GM21825 (cell line): ENCODE data around the gene PLD5.
"Not testable (repeated sequence)": the region's sequence is repeated elsewhere in the genome, so short reads cannot be mapped to it uniquely, and the experiment has no call there.

Source experiments
- ATAC-seq: cut with Tn5 transposase; IDR thresholded peaks from one replicate; pipeline ENCODE4 v1.9.1; 2021; ENCODE audit warnings: mild to moderate bottlenecking, moderate library complexity; ENCODE audit not compliant: unreplicated experiment

PLD5 gene

DNA sequence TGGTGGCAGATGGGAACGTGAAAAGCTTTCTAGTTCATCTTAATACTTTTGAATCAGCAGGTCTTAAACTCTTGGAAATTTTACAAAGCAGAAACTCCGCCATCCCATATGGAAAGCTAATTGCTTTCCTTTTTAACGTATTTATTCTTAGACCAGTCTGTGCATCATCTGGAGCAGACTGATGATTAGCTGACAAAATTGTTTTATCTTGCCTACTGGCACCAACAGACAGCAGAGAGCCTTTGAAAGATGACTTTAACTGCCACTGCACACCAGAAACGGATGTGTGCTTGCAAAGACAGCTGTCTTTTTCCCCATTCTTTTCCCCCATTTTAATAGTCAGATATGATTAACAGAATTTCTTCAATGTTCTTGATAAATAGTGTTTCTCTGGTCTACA, 97.0 kb downstream of the PLD5 start:
- ATAC-seq, result no peak

DNA sequence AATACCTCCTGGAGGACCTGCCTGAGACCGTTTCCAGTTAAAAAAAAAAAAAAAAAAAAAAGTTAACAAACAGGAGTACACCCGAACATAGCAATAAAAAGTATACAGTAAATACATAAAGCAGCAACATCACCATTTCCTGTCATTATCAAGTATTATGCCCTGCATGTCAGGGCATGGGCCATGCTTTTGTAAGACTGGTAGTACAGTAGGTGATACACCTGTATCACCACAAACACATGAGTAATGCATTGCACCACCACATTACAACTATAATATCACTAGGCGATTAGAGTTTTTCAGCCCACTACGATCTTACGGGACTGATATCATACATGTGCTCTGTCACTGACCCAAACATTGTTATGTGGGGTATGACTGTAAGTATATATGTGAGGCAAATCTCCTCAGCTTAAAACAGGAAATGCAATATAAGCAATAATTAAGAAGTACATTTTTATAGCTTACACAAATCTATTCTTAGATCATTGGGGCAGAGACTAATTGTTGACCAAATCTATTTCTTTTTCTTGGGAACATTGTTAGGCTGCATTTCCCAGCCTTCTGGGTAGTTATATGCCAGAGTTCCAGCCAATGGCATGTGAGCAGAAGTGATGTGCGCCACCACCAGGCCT, 98.1 kb downstream of the PLD5 start:
- no peak for ATAC-seq

- no peak for ATAC-seq
Measured at GRCh38 chr1:242425232-242425631, 99.3 kb downstream of the PLD5 start.

- no peak for ATAC-seq
Measured at GRCh38 chr1:242416657-242417056, 107.8 kb downstream of the PLD5 start.

DNA sequence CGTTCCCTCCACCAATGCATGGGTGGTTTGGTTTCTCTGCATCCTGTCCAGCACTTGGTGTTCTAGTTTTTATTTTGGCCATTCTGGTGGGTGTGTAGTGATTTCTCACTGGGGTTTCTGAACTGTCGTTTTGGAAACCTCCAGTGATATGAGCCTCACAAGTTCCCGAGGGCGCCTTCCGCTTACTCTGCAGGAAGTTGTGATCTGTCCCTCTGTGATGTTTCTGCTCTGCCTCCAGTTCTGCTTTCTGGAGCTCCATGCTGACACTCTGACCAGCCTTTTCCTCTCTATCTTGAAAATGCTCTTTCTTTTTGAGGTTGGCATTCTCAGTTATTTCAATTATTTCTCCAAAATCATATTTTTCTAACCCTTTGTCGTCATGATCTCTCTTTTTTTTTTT, 111.6 kb downstream of the PLD5 start:
- ATAC-seq, result no peak

GRCh38 chr1:242411901-242412300, 112.6 kb downstream of the PLD5 start:
- ATAC-seq, result no peak

DNA sequence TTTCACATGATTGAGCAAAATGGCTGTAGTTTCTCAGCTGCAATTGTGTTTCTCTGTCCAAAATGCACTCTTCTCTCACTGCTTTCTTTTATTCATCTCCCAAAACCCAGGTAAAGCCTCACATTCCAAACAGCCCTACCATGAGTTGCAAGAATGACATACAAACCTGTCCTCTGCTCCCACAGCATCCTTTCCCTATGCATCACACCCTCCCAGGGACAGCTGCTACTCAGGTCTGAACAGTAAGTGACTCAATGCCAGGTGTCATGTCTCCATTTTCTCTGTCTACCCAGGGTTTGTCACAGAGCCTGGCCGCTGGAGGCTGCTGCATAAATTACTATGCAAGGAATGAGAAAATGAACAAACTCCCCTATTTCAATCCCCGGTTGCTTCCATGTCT, 118.5 kb downstream of the PLD5 start:
- ATAC-seq, result no peak

- no peak for ATAC-seq
Measured at GRCh38 chr1:242404296-242404695, 120.2 kb downstream of the PLD5 start.

GRCh38 chr1:242402956-242403355, 121.5 kb downstream of the PLD5 start:
- no peak for ATAC-seq

DNA sequence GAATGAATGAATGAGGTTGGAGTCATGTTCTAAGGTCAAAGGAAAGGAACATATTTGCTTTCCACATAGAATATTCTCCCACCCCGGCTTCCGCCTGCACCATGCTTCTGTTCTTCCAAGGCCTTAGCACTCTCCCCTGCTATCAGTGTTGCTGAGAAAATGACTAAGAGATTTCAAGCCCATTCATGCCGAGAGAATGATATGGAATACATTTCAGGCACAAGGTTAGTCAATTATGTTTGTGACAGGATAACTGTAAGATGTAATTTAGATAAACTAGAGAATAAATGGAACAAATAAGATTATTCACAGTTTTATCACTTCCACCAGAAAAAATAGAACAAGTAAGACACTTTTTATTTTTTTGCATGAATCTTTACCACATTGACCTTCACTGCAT, 122.6 kb downstream of the PLD5 start:
- ATAC-seq, result no peak

DNA sequence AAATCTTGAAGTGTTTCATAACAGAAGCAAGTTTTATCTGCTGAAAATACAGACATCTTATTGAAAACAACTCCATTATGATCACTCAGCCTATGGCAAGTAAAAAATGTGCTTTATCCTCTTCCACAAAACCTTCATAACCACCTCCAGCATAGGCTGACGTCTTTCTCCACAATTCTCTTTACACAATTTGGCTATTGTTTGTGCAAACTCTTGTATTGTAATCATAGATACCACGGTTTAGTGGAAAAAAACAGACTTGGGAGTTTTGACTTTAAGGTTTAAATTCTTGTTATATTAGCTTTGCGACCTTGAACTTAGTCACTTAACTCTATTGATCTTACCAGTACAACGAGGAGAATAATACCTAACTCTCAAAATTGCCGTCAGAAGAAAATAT, 126.1 kb downstream of the PLD5 start:
- no peak for ATAC-seq

DNA sequence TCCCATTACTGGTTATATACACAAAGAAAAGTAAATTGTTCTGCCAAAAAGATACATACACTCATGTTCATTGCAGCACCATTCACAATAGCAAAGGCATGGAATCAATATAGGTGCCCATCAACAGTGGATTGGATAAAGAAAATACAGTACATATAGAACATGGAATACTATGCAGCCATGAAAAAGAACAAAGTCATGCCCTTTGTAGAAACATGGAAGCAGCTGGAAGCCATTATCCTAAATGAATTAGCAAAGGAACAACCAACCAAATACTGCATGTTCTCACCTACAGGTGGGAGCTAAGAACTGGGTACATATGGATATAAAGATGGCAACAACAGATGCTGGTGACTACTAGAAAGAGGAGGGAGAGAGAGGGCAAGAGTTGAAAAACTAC, 132.6 kb downstream of the PLD5 start:
- ATAC-seq, result no peak

DNA sequence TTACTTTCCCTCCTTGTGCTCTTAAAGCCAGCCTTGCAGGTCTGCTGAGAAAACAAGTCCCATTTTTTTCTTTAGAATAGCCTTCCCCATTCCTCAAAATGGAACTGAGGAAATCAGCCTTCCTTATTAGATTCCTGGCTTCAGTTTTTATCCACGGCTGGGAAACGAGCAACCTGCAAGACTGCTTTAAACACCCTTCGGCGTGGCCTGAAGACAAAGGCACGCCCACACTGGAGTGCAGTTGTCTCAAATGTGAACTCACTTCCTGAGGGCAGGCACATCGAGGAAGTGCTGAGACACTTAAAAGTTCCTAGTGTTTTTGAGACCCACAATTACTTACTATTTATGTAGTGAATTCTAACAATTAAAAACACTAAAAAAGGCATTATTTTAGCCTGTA, 148.4 kb downstream of the PLD5 start:
- ATAC-seq, result not testable (repeated sequence)

GRCh38 chr1:242350446-242350845, 174.1 kb downstream of the PLD5 start:
- ATAC-seq, result not testable (repeated sequence)

- ATAC-seq, result no peak
Measured at GRCh38 chr1:242349636-242350035, 174.9 kb downstream of the PLD5 start.

DNA sequence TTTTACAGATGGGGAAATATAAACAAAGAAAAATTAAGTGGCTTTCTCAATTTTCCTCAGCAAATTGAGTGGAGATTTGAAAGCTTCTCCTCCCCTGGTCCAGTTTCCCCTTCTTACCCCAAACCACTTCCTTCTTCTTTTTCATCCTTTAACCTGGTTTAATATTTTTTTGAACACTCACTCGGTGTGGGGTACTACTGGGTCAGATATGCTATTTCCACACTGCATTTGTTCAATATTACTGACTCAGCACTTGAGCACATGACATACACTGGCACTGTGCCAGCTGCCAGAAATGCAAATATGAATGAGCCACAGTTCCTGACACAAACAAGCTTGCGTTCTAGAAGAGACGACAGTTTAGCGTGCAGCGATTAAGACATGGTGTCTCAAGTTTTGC, 193.6 kb downstream of the PLD5 start:
- not testable (repeated sequence) for ATAC-seq

DNA sequence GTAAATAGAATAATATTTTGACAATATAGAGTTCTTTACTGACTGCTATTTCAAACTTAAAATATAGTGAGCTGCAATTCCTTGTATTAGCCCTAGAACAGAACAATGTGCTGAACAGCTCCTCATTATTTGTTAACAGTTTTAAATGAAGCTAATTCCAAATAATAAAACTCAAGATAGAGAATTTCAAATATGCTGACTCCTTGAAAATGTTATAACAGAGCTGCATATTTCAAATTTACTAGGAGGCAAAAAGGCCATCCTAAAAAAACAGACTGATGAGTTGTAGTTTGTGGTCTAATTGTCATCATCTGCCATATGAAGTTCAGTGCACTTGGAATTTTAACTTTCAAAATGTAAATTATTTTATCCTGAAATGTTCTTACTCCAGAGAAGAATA, 197.1 kb downstream of the PLD5 start:
- ATAC-seq, result not testable (repeated sequence)

DNA sequence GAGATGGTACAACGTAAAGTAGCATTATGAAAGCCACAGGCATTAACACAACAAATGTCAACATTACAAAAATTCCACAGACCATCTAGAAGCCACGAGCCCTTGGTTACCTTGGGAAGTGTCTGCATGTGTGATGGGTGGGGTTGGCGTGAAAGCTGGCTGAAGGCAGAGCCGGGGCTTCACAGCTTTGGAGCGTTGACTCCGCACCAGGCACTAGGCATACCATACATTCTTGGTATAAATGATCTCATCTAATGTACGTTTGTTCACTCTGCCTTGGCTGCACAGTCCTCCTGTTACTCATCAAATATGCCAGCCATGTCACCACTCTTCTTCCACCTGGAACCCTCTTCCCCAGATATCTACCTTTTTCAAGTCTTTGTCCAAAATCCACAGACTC, 202.5 kb downstream of the PLD5 start:
- not testable (repeated sequence) for ATAC-seq

GRCh38 chr1:242318140-242318539, 206.4 kb downstream of the PLD5 start:
- ATAC-seq, result no peak

DNA sequence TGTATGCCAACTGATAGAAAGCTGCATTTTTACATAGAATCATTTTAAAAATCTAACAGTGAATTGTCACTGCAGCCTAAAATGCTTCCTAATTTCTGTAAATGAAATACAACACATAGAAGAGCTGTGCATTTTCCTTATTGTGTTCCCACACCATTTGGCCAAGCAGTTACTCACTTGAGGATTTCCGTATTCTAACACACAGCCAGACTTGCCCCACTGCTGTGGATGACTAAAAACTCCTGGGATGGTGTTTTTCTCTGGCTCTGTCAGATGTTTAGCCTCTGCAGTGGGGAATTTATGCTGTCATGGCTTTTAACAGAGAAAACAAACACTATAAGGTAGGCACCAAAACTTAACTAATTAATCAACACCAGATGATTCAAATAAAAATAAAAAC, 209.6 kb downstream of the PLD5 start:
- not testable (repeated sequence) for ATAC-seq

GRCh38 chr1:242314085-242314649, 210.3 kb downstream of the PLD5 start:
- not testable (repeated sequence) for ATAC-seq

DNA sequence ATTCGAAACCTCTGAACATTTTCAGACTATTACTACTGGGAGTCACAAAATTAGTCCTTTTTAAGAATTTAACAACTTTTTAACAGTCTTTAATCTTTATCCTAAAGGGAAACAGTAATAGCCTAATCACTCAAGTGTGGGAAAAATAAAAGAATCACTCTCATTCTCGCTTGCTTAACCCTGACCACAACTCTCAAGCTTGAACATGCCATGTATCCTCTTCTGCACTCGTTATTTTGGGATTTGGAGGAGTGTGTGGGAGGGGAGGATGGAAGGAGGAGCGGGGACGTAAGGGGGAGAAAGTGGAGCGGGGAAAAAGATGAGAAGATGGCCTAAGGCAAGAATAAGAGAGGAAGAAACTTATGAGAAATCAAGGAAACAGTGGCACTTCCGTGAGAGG, 215.8 kb downstream of the PLD5 start:
- not testable (repeated sequence) for ATAC-seq

- ATAC-seq, result not testable (repeated sequence)
Measured at GRCh38 chr1:242293781-242294180, 230.7 kb downstream of the PLD5 start.
